ENCODE results near the gene NPRL2. TPM values are rescaled to one million over a fixed set of nuclear protein-coding genes. Genes with fewer than 3 reads are reported as not detected.
A peak's percentile ranks its signal among the peaks of the same experiment; 100 is the strongest.

Gene NPRL2
- total and polyA plus RNA-seq, 2 of the 8 experiments (the other 6 are each of a cell fraction or from before 2014, with no cell fraction given), result 28.4 to 51.4 TPM

DNA sequence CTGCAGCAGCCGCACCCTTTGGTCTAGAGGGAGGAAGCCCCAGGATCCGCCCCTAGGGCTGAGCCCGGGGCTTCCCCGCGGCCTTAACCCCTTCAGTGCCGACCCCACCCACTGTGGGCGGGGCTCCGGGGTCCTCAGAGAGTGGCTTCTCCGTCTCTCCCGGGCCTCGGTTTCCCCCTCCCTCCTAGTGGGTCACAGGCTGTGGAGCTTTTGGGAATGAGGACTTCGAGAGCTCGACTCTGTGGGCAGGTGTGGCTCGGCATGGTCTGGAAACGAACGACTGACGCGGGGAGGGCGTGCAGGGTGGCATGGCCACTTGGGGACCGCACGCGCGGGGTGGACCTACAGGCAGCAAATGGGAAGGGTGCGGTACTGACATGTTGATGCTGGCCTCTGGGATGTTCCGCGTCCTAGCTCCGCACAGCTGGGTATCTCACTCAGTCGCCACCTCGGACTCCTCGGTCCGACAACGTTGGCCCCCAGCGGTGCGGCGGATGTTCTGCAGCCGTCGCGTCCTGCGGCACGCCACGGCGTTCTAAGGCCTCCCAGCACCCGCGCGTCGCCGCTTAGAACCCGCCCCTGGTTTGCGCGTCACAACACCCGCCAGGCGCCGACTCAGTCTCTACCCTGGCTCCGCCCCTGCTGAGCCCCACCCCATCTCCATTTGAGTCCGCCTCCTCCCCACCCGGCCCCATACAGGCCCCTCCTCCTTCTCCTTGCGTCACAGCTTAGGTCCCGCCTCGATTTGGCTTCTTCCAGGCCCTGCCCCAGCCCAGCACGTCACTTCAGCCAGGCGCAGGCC is 51.5 kb downstream of the NPRL2 start, which contains the start of the genes HYAL3 and NAA80 (continued):
- TF ChIP-seq JUN (IDR thresholded peaks at IDR 0.05; ENCODE audit: low read depth, low read length), result no peak
- TF ChIP-seq RXRA (IDR thresholded peaks at IDR 0.05; ENCODE audit: insufficient read depth, low read depth, low read length), result no peak
- TF ChIP-seq PHF8 (conservative IDR thresholded peaks at IDR 0.05; ENCODE audit: low read depth, low read length), result 0 out of 2 replicates have a peak, but pooled peaks have one; percentile 64
- no peak for TF ChIP-seq EZH2 (IDR thresholded peaks at IDR 0.05; ENCODE audit: low read depth, low read length, severe bottlenecking)
- peak; percentile 53; the same call in 1 of the 2 replicates for TF ChIP-seq POLR2AphosphoS5 (IDR thresholded peaks at IDR 0.05; ENCODE audit: low read depth, low read length)
- TF ChIP-seq CREB1 (IDR thresholded peaks at IDR 0.05), result peak; percentile 93
- TF ChIP-seq CHD2 (IDR thresholded peaks at IDR 0.05; ENCODE audit: low read length), result no peak
- TF ChIP-seq YY1 (IDR thresholded peaks at IDR 0.05; ENCODE audit: low read depth, low read length), result no peak
- TF ChIP-seq RBBP5 (IDR thresholded peaks at IDR 0.05; ENCODE audit: borderline replicate concordance, low read depth, low read length), result no peak; the same call in 1 of the 2 replicates
- no peak for TF ChIP-seq NANOG (IDR thresholded peaks at IDR 0.05; ENCODE audit: insufficient read depth, low read depth, low read length, poor library complexity, severe bottlenecking)
- TF ChIP-seq, protein P1, sequence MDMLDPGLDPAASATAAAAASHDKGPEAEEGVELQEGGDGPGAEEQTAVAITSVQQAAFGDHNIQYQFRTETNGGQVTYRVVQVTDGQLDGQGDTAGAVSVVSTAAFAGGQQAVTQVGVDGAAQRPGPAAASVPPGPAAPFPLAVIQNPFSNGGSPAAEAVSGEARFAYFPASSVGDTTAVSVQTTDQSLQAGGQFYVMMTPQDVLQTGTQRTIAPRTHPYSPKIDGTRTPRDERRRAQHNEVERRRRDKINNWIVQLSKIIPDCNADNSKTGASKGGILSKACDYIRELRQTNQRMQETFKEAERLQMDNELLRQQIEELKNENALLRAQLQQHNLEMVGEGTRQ (IDR thresholded peaks at IDR 0.05; ENCODE audit: low read length), result no peak
- TF ChIP-seq CEBPB (IDR thresholded peaks at IDR 0.05; ENCODE audit: low read depth, low read length), result peak; percentile 13; the same call in 1 of the 2 replicates
- TF ChIP-seq SP1 (IDR thresholded peaks at IDR 0.05; ENCODE audit: low read depth, low read length), result peak; percentile 37; the same call in 1 of the 2 replicates
- TF ChIP-seq BCL11A (IDR thresholded peaks at IDR 0.05; ENCODE audit: low read depth in 2 of 2, low read length in 2 of 2), result no peak
- TF ChIP-seq MAFK (IDR thresholded peaks at IDR 0.05; ENCODE audit: low read depth, low read length), result no peak
- no peak for TF ChIP-seq SIRT6 (IDR thresholded peaks at IDR 0.05; ENCODE audit: low read length)
- TF ChIP-seq SP4 (IDR thresholded peaks at IDR 0.05; ENCODE audit: low read length), result peak; percentile 88
- TF ChIP-seq, protein P2, sequence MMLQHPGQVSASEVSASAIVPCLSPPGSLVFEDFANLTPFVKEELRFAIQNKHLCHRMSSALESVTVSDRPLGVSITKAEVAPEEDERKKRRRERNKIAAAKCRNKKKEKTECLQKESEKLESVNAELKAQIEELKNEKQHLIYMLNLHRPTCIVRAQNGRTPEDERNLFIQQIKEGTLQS (IDR thresholded peaks at IDR 0.05; ENCODE audit: insufficient read depth, low read depth, low read length), result no peak
- no peak for TF ChIP-seq HDAC6 (IDR thresholded peaks at IDR 0.05; ENCODE audit: low read depth, low read length)
- peak in 1 of 3 experiments; percentile 8; a peak in 1 of 4 replicates for TF ChIP-seq CTCF (IDR thresholded peaks at IDR 0.05; ENCODE audit: control extremely low read depth in 1 of 3, insufficient read depth in 1 of 3, low read depth in 1 of 3, low read length in 3 of 3)

Data from H1 (cell line).